HCT116 (cell line): ENCODE data around the gene DAO. TPM values are rescaled to one million over a fixed set of nuclear protein-coding genes. Genes with fewer than 3 reads are reported as not detected.

ENCODE experiments used
- ATAC-seq: fragments of 200-7000 bp; cut with Tn5 transposase; 2 replicates; pipeline ENCODE4 v1.9.1; 2020; ENCODE audit warnings: mild to moderate bottlenecking, moderate library complexity
- BruUV-seq: library from RNA; stranded (reverse); fragments of 400-500 nt; replicated peaks from 2 replicates; lab custom pipeline; 2021; lab: Mats Ljungman, UMichigan
- CTCF ChIA-PET: fragments of 300-600 bp; sonication (Branson Sonifier 250); formaldehyde crosslinking; loops from one replicate; lab custom pipeline; 2021; ENCODE audit warnings: antibody characterized with exemption; lab: Charles Lee
- POLR2A ChIA-PET: fragments of 300-600, 350-600 bp; sonication (Branson Sonifier 250); formaldehyde crosslinking; loops from one replicate; lab custom pipeline; 2021; ENCODE audit warnings: antibody characterized with exemption; lab: Charles Lee
- RAD21 ChIA-PET, 2 experiments: fragments of 300-600 bp; sonication (Branson Sonifier 250); formaldehyde crosslinking; loops; one replicate each; lab custom pipeline; 2023; ENCODE audit warnings: low total read pairs in 2 of 2; ENCODE audit not compliant: uncharacterized antibody in 2 of 2, unreplicated experiment in 2 of 2, low non-redundant PET in 1 of 2; lab: Charles Lee
- DNase-seq: peaks from one replicate; pipeline ENCODE4 v3.0.0-alpha.2; 2010; ENCODE audit warnings: low read depth, low spot score
- H2AFZ ChIP-seq: fragments of 200-600 bp; shearing (Covaris generic), sonication (generic); 2 replicates; pipeline ENCODE4 v1.6.1; 2017; ENCODE audit warnings: low read depth, mixed run types, mixed read lengths, antibody characterized with exemption, low read length; ENCODE audit not compliant: poor library complexity, severe bottlenecking
- H3K27ac ChIP-seq: 2 replicates; pipeline ENCODE4 v1.5.1; 2012; ENCODE audit warnings: low read depth, low read length
- H3K27me3 ChIP-seq: fragments of 200-600 bp; sonication (generic); 2 replicates; pipeline ENCODE4 v1.6.1; 2016; ENCODE audit warnings: mixed run types, low read length, mixed read lengths; ENCODE audit not compliant: insufficient read depth
- H3K36me3 ChIP-seq, 2 experiments: fragments of 200-500 bp in 1 of 2; fragments of 200-600 bp in 1 of 2; sonication (Bioruptor generic) in 1 of 2; sonication (generic) in 1 of 2; 2 replicates each; pipeline versions ENCODE4 v1.5.1 to v1.6.1; 2014 to 2016; ENCODE audit warnings: low read length in 2 of 2, inconsistent platforms in 1 of 2, mixed read lengths in 1 of 2, mixed run types in 1 of 2; ENCODE audit not compliant: insufficient read depth in 2 of 2, control insufficient read depth in 1 of 2
- H3K4me1 ChIP-seq, 2 experiments: fragments of 200-600 bp in 1 of 2; sonication (generic) in 1 of 2; 2 replicates each; pipeline versions ENCODE4 v1.5.1 to v1.6.1; 2012 to 2017; ENCODE audit warnings: low read length in 2 of 2, inconsistent platforms in 1 of 2, mild to moderate bottlenecking in 1 of 2, mixed read lengths in 1 of 2, mixed run types in 1 of 2, moderate library complexity in 1 of 2; ENCODE audit not compliant: insufficient read depth in 2 of 2, control insufficient read depth in 1 of 2
- H3K4me2 ChIP-seq: fragments of 200-600 bp; sonication (generic); 2 replicates; pipeline ENCODE4 v1.6.1; 2017; ENCODE audit warnings: mixed run types, low read length, mixed read lengths
- H3K4me3 ChIP-seq, 2 experiments: fragments of 200-600 bp in 1 of 2; sonication (generic) in 1 of 2; replicated peaks in 1 of 2; 2 replicates each; pipeline ENCODE4 v1.5.1; 2011 to 2016; ENCODE audit warnings: low read length in 2 of 2, control low read depth in 1 of 2, low read depth in 1 of 2, mild to moderate bottlenecking in 1 of 2, mixed read lengths in 1 of 2, mixed run types in 1 of 2
- H3K79me2 ChIP-seq: fragments of 200-600 bp; sonication (generic); 2 replicates; pipeline ENCODE4 v1.6.1; 2017; ENCODE audit warnings: mild to moderate bottlenecking, mixed run types, low read length, moderate library complexity, mixed read lengths; ENCODE audit not compliant: insufficient read depth
- H3K9ac ChIP-seq: fragments of 200-600 bp; sonication (generic); 2 replicates; pipeline ENCODE4 v1.6.1; 2016; ENCODE audit warnings: low read length, mixed read lengths
- H3K9me2 ChIP-seq: fragments of 200-600 bp; sonication (generic), shearing (Covaris generic); 2 replicates; pipeline ENCODE4 v1.6.1; 2017; ENCODE audit warnings: mixed run types, mild to moderate bottlenecking, moderate library complexity; ENCODE audit not compliant: insufficient read depth
- H3K9me3 ChIP-seq, 2 experiments: fragments of 200-500 bp in 1 of 2; fragments of 200-600 bp in 1 of 2; sonication (Bioruptor generic) in 1 of 2; sonication (generic) in 1 of 2; 2 replicates each; pipeline ENCODE4 v1.6.1; 2014 to 2017; ENCODE audit warnings: low read length in 2 of 2, mixed read lengths in 2 of 2, inconsistent platforms in 1 of 2, low read depth in 1 of 2, mild to moderate bottlenecking in 1 of 2, mixed run types in 1 of 2, moderate library complexity in 1 of 2; ENCODE audit not compliant: control insufficient read depth in 1 of 2, insufficient read depth in 1 of 2
- H4K20me1 ChIP-seq: fragments of 200-600 bp; sonication (generic), shearing (Covaris generic); 2 replicates; pipeline ENCODE4 v1.6.1; 2017; ENCODE audit warnings: mixed run types, mild to moderate bottlenecking, moderate library complexity; ENCODE audit not compliant: insufficient read depth
- CEBPB ChIP-seq: IDR thresholded peaks from 2 replicates; pipeline ENCODE4 v1.6.1; 2012; ENCODE audit warnings: low read depth
- EGR1 ChIP-seq: IDR thresholded peaks from 2 replicates; pipeline ENCODE4 v1.6.1; 2012; ENCODE audit warnings: low read depth
- ELF1 ChIP-seq: IDR thresholded peaks from 2 replicates; pipeline ENCODE4 v1.6.1; 2012; ENCODE audit warnings: low read depth, borderline replicate concordance
- EZH2 ChIP-seq: fragments of 200-600 bp; sonication (generic); IDR thresholded peaks from 2 replicates; pipeline ENCODE4 v1.6.1; 2017; ENCODE audit warnings: antibody characterized with exemption, mixed run types
- EZH2phosphoT487 ChIP-seq: fragments of 200-600 bp; IDR thresholded peaks from 2 replicates; pipeline ENCODE4 v1.6.1; 2018; ENCODE audit warnings: antibody characterized with exemption, borderline replicate concordance
- RAD21 ChIP-seq: IDR thresholded peaks from 2 replicates; pipeline ENCODE4 v1.6.1; 2012; ENCODE audit warnings: low read depth, mild to moderate bottlenecking
- REST ChIP-seq: IDR thresholded peaks from 2 replicates; pipeline ENCODE4 v1.6.1; 2012; ENCODE audit warnings: low read depth
- SP1 ChIP-seq: IDR thresholded peaks from 2 replicates; pipeline ENCODE4 v1.6.1; 2012; ENCODE audit warnings: low read depth
- TCF7L2 ChIP-seq: IDR thresholded peaks from 2 replicates; pipeline ENCODE4 v1.7.0; 2011; ENCODE audit warnings: borderline replicate concordance, inconsistent platforms; ENCODE audit not compliant: insufficient read depth, insufficient read length; ENCODE audit errors: extremely low read depth
- YY1 ChIP-seq: IDR thresholded peaks from 2 replicates; pipeline ENCODE4 v1.6.1; 2011; ENCODE audit warnings: low read length, low read depth, moderate library complexity, mild to moderate bottlenecking; ENCODE audit not compliant: insufficient replicate concordance; ENCODE audit errors: extremely low read depth
- ZBTB33 ChIP-seq: IDR thresholded peaks from 2 replicates; pipeline ENCODE4 v1.6.1; 2011; ENCODE audit warnings: mild to moderate bottlenecking, low read length, moderate library complexity; ENCODE audit not compliant: insufficient replicate concordance; ENCODE audit errors: extremely low read depth
- ZNF274 ChIP-seq: fragments of 200-500 bp; sonication (Bioruptor generic); IDR thresholded peaks from 2 replicates; pipeline ENCODE4 v1.6.1; 2014; ENCODE audit warnings: mild to moderate bottlenecking, low read depth, low read length, inconsistent platforms
- intact Hi-C: fragments of 100-400 bp; cut with micrococcal nuclease; formaldehyde crosslinking; loops from 2 replicates; pipeline ENCODE4 v1.10.0; 2022
- total RNA-seq: library from RNA; stranded (reverse); gene quantifications from one replicate; pipeline ENCODE4 v1.2.1, GENCODE V29; 2021; ENCODE audit not compliant: unreplicated experiment

Gene DAO
- total RNA-seq, 1 experiment from 2014 or later = not detected

- intact Hi-C loops = no loop called here
- no peak for DNase-seq
- H3K9me2 ChIP-seq = no peaks in the 10 kb centered on the region
- CTCF ChIA-PET = no interaction called here
- H3K79me2 ChIP-seq = no peaks in the 10 kb centered on the region
- no peak overlapping the region for H3K27ac ChIP-seq
- no peaks in the 10 kb centered on the region for H3K9me3 ChIP-seq
- ATAC-seq = no peak
- POLR2A ChIA-PET = no interaction called here
- peaks cover 0 to 5% of the 10 kb centered on the region in 2 experiments; a peak in 2 of 4 replicates for H3K4me1 ChIP-seq
- H3K9ac ChIP-seq = no peak overlapping the region
- no peak overlapping the region for H3K4me2 ChIP-seq
- H3K4me3 ChIP-seq = no peak overlapping the region
- no peaks in the 10 kb centered on the region for H3K27me3 ChIP-seq
- RAD21 ChIA-PET = no interaction called here
- no peak overlapping the region for H2AFZ ChIP-seq
- H4K20me1 ChIP-seq = no peaks in the 10 kb centered on the region
- no peaks in the 10 kb centered on the region for H3K36me3 ChIP-seq
- no peak for TF ChIP-seq CEBPB
- TF ChIP-seq ZBTB33 = no peak
- no peak for TF ChIP-seq ZNF274
- no TSS peak for BruUV-seq
These were observed 11.1 kb upstream of the DAO start for GRCh38 chr12:108868781-108869180.

- ATAC-seq (no peak), DNase-seq (no peak)
- no peaks in the 10 kb centered on the region for H3K4me1 ChIP-seq
- H3K9ac ChIP-seq = no peak overlapping the region
- no peak overlapping the region for H3K27ac ChIP-seq
- no peaks in the 10 kb centered on the region for H3K9me3 ChIP-seq
- H3K36me3 ChIP-seq = no peaks in the 10 kb centered on the region
- no peak overlapping the region for H3K4me2 ChIP-seq
- BruUV-seq = no TSS peak
- RAD21 ChIA-PET = no interaction called here
- H3K27me3 ChIP-seq = no peaks in the 10 kb centered on the region
- CTCF ChIA-PET = no interaction called here
- H3K4me3 ChIP-seq = no peak overlapping the region
- H3K79me2 ChIP-seq = no peaks in the 10 kb centered on the region
- intact Hi-C loops = no loop called here
- H3K9me2 ChIP-seq = no peaks in the 10 kb centered on the region
- POLR2A ChIA-PET = no interaction called here
- H2AFZ ChIP-seq = no peak overlapping the region
- no peaks in the 10 kb centered on the region for H4K20me1 ChIP-seq
- TF ChIP-seq TCF7L2 (no peak), EZH2 (no peak), EZH2phosphoT487 (no peak), YY1 (no peak), RAD21 (no peak), ELF1 (no peak), EGR1 (no peak), ZBTB33 (no peak), REST (no peak), SP1 (no peak)
These were observed 4.6 kb upstream of the DAO start for GRCh38 chr12:108875280-108875679.
